DOHH2 (cell line): Measurements from ENCODE around the gene COX7A2L.

ENCODE experiments used
- H3F3A ChIP-seq: fragments of 200-600 bp; sonication (generic), shearing (Covaris generic); 2 replicates; pipeline ENCODE4 v1.6.0; 2016; ENCODE audit warnings: antibody characterized with exemption, mild to moderate bottlenecking; ENCODE audit not compliant: control insufficient read depth, insufficient read depth
- H3K27ac ChIP-seq: fragments of 200-600 bp; sonication (generic); 2 replicates; pipeline ENCODE4 v1.5.1; 2014; ENCODE audit warnings: low read depth, mild to moderate bottlenecking, low read length, moderate library complexity
- H3K27me3 ChIP-seq: fragments of 200-600 bp; sonication (generic); 2 replicates; pipeline ENCODE4 v1.6.1; 2014; ENCODE audit warnings: mild to moderate bottlenecking, low read length, mixed read lengths; ENCODE audit not compliant: control insufficient read depth
- H3K36me3 ChIP-seq: fragments of 200-600 bp; sonication (generic); 2 replicates; pipeline ENCODE4 v1.6.1; 2014; ENCODE audit warnings: mild to moderate bottlenecking, low read length, moderate library complexity, mixed read lengths; ENCODE audit not compliant: control insufficient read depth
- H3K4me1 ChIP-seq: fragments of 200-600 bp; sonication (generic); 2 replicates; pipeline ENCODE4 v1.6.1; 2014; ENCODE audit warnings: mild to moderate bottlenecking, low read length, mixed read lengths; ENCODE audit not compliant: control insufficient read depth
- H3K4me2 ChIP-seq: fragments of 200-600 bp; sonication (generic); 2 replicates; pipeline ENCODE4 v1.6.0; 2014; ENCODE audit warnings: mild to moderate bottlenecking, low read length, moderate library complexity
- H3K4me3 ChIP-seq: fragments of 200-600 bp; sonication (generic); 2 replicates; pipeline ENCODE4 v1.5.1; 2014; ENCODE audit warnings: mild to moderate bottlenecking, low read length, mixed read lengths
- H3K79me2 ChIP-seq: fragments of 200-600 bp; sonication (generic); 2 replicates; pipeline ENCODE4 v1.6.1; 2014; ENCODE audit warnings: mild to moderate bottlenecking, low read length, mixed read lengths; ENCODE audit not compliant: control insufficient read depth
- H3K9me2 ChIP-seq: fragments of 200-600 bp; sonication (generic); replicated peaks from 2 replicates; pipeline ENCODE4 v1.6.1; 2014; ENCODE audit warnings: mild to moderate bottlenecking, low read length, mixed read lengths; ENCODE audit not compliant: control insufficient read depth
- H3K9me3 ChIP-seq: fragments of 200-600 bp; sonication (generic); 2 replicates; pipeline ENCODE4 v1.6.1; 2014; ENCODE audit warnings: antibody characterized with exemption, low read length, mixed read lengths; ENCODE audit not compliant: control insufficient read depth, insufficient read depth
- H4K20me1 ChIP-seq: fragments of 200-600 bp; sonication (generic); 2 replicates; pipeline ENCODE4 v1.6.0; 2014; ENCODE audit warnings: low read depth, mild to moderate bottlenecking, antibody characterized with exemption, low read length, moderate library complexity; ENCODE audit not compliant: control insufficient read depth, insufficient read depth
- EZH2phosphoT487 ChIP-seq: fragments of 200-600 bp; sonication (generic); IDR thresholded peaks from 2 replicates; pipeline ENCODE4 v1.6.1; 2017; ENCODE audit warnings: borderline replicate concordance, mild to moderate bottlenecking, antibody characterized with exemption, low read length, moderate library complexity, mixed read lengths
- TF ChIP-seq, protein P1 (sequence below): fragments of 200-600 bp; sonication (generic); IDR thresholded peaks from one replicate; pipeline ENCODE4 v1.5.1; 2014; ENCODE audit warnings: antibody characterized with exemption, mild to moderate bottlenecking, low read depth, low read length; ENCODE audit not compliant: poor library complexity, severe bottlenecking

The COX7A2L gene

DNA sequence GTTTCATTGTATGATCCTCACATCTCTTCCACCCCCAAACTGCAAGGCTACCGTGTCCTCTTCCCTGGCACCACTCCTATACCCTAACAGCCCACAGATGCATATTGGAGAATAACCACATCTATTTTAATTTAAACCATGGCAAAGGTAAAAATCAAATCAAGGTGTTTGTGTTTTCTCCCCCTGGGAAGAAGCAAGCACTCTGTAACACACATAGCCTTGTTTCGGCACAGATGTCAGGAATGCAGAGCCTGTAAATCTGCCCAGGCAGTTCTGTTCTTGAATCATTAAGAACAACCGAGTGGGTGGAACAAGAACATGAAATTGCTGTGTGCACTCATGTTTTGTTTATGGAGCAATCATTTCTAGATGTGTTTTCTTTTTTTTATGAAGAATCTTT is 6.8 kb upstream of the COX7A2L start:
- Histone ChIP-seq H3K27ac (no peak overlapping the region), H3K9me2 (no peaks in the 10 kb centered on the region)

DNA sequence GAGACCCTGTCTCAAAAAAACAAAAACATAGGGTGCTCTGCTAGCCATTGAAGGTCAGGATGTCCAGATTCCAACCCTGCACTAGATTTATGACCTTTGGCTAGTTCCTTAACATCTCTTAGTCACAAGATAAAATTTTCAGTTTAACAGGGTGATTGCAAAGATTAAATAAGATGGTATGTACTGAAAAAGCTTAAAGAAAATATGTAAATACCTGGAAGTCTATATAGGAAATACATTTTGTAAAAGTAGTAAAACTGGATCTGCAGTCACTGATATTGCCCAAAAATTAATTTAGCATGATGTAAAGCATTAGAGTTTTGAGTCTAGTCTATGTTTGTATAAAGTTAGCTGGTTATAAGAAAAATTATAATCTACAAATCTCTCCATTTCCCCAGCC is 5.4 kb upstream of the COX7A2L start:
- Histone ChIP-seq H4K20me1 (no peaks in the 10 kb centered on the region), H3K27me3 (no peaks in the 10 kb centered on the region; the same call in none of the 2 replicates), H3F3A (no peaks in the 10 kb centered on the region), H3K4me2 (no peak overlapping the region), H3K9me3 (no peaks in the 10 kb centered on the region), H3K79me2 (no peaks in the 10 kb centered on the region), H3K9me2 (no peaks in the 10 kb centered on the region), H3K4me3 (no peak overlapping the region), H3K36me3 (no peaks in the 10 kb centered on the region), H3K4me1 (peaks cover 7% of the 10 kb centered on the region), H3K27ac (no peak overlapping the region)
- no peak for TF ChIP-seq EZH2phosphoT487
- TF ChIP-seq, protein P1, sequence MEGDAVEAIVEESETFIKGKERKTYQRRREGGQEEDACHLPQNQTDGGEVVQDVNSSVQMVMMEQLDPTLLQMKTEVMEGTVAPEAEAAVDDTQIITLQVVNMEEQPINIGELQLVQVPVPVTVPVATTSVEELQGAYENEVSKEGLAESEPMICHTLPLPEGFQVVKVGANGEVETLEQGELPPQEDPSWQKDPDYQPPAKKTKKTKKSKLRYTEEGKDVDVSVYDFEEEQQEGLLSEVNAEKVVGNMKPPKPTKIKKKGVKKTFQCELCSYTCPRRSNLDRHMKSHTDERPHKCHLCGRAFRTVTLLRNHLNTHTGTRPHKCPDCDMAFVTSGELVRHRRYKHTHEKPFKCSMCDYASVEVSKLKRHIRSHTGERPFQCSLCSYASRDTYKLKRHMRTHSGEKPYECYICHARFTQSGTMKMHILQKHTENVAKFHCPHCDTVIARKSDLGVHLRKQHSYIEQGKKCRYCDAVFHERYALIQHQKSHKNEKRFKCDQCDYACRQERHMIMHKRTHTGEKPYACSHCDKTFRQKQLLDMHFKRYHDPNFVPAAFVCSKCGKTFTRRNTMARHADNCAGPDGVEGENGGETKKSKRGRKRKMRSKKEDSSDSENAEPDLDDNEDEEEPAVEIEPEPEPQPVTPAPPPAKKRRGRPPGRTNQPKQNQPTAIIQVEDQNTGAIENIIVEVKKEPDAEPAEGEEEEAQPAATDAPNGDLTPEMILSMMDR: no peak

More for the DNA sequence above, 6.8 kb upstream of the COX7A2L start:
- H3F3A ChIP-seq: no peaks in the 10 kb centered on the region
- H3K27me3 ChIP-seq: no peaks in the 10 kb centered on the region; the same call in 1 of the 2 replicates
- H4K20me1 ChIP-seq: no peaks in the 10 kb centered on the region
- no peaks in the 10 kb centered on the region for H3K9me3 ChIP-seq
- H3K4me1 ChIP-seq: no peaks in the 10 kb centered on the region
- no peak for TF ChIP-seq EZH2phosphoT487
- TF ChIP-seq, protein P1: no peak
- H3K4me3 ChIP-seq: no peak overlapping the region
- H3K79me2 ChIP-seq: no peaks in the 10 kb centered on the region
- no peaks in the 10 kb centered on the region for H3K36me3 ChIP-seq
- H3K4me2 ChIP-seq: no peak overlapping the region

DNA sequence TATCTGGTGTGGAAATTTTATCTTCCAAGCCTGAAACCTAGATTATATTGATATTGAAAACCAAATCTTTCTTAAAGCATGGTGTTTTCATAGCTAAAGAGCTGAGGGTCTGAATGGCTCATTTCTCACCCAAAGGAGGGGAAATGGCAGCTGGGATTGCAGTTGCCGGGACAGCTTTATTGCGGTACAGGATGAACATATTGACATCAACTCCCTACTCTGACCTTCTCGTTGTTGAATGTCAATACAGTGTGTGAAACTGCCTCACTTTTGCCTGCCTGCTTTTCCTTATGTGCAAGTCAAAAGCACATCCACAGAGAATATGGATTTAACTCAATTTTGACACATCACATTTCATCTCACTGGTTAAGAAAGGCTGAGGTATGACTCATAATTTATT is 3.6 kb upstream of the COX7A2L start:
- no peak for TF ChIP-seq EZH2phosphoT487
- TF ChIP-seq, protein P1: no peak
- Histone ChIP-seq H3K79me2 (peaks cover 14% of the 10 kb centered on the region), H3K9me3 (no peaks in the 10 kb centered on the region), H3K4me2 (no peak overlapping the region), H3K4me1 (peaks cover 12% of the 10 kb centered on the region), H3K9me2 (no peaks in the 10 kb centered on the region), H3K27ac (no peak overlapping the region), H4K20me1 (no peaks in the 10 kb centered on the region; the same call in 1 of the 2 replicates), H3K27me3 (no peaks in the 10 kb centered on the region; the same call in none of the 2 replicates), H3K4me3 (no peak overlapping the region), H3K36me3 (peaks cover 3% of the 10 kb centered on the region; the same call in 1 of the 2 replicates), H3F3A (no peaks in the 10 kb centered on the region)
